Measurements from ENCODE around the gene ETV1. TPM values are rescaled to one million over a fixed set of nuclear protein-coding genes. Genes with fewer than 3 reads are reported as not detected.

The ETV1 gene
- total and polyA plus RNA-seq, 2 donors from 2014 or later, result 2.0 to 28.6 TPM

- no peaks in the 10 kb centered on the region for H3K9me3 ChIP-seq (ENCODE audit: control insufficient read depth in 2 of 3, insufficient read depth in 1 of 3, low read length in 3 of 3)
- H3K9ac ChIP-seq (ENCODE audit: low read length in 3 of 3), result no peak overlapping the region
- H3K36me3 ChIP-seq (ENCODE audit: control insufficient read depth in 2 of 3, insufficient read depth in 3 of 3, low read length in 3 of 3), result no peaks in the 10 kb centered on the region
- DNase-seq (no peak), FAIRE-seq (no peak)
- no peak for TF ChIP-seq CTCF (IDR thresholded peaks at IDR 0.05; ENCODE audit: borderline replicate concordance, extremely low read depth, insufficient read depth)
- no peak overlapping the region for H3K27ac ChIP-seq (ENCODE audit: low read depth in 2 of 2, low read length in 2 of 2)
- H3K4me1 ChIP-seq (ENCODE audit: control insufficient read depth in 2 of 3, insufficient read depth in 2 of 3, low read depth in 1 of 3, low read length in 3 of 3), result no peaks in the 10 kb centered on the region
- intact Hi-C loops (cut with DNase I), result no loop called here
- H3K27me3 ChIP-seq (ENCODE audit: control insufficient read depth, insufficient read depth, low read length), result no peaks in the 10 kb centered on the region
- no peak overlapping the region for H3K4me3 ChIP-seq (ENCODE audit: low read length in 3 of 3)
Observed at GRCh38 chr7:13849163-13849892, 140.1 kb downstream of the ETV1 start.

- intact Hi-C loops (cut with DNase I), result no loop called here
- TF ChIP-seq CTCF (IDR thresholded peaks at IDR 0.05; ENCODE audit: borderline replicate concordance, extremely low read depth, insufficient read depth), result no peak
- Histone ChIP-seq H3K9me3 (ENCODE audit: control insufficient read depth in 2 of 3, insufficient read depth in 1 of 3, low read length in 3 of 3) (no peaks in the 10 kb centered on the region), H3K27ac (ENCODE audit: low read depth in 2 of 2, low read length in 2 of 2) (no peak overlapping the region), H3K4me1 (ENCODE audit: control insufficient read depth in 2 of 3, insufficient read depth in 2 of 3, low read depth in 1 of 3, low read length in 3 of 3) (no peaks in the 10 kb centered on the region), H3K4me3 (ENCODE audit: low read length in 3 of 3) (no peak overlapping the region), H3K36me3 (ENCODE audit: control insufficient read depth in 2 of 3, insufficient read depth in 3 of 3, low read length in 3 of 3) (no peaks in the 10 kb centered on the region), H3K27me3 (ENCODE audit: control insufficient read depth, insufficient read depth, low read length) (no peaks in the 10 kb centered on the region), H3K9ac (ENCODE audit: low read length in 3 of 3) (no peak overlapping the region)
- FAIRE-seq (no peak), DNase-seq (peak in 1 of 5 donors; percentile 18)
Observed at GRCh38 chr7:13848681-13849131, 140.8 kb downstream of the ETV1 start.

- DNase-seq, result no peak
- Histone ChIP-seq H3K27me3 (ENCODE audit: control insufficient read depth, insufficient read depth, low read length) (no peaks in the 10 kb centered on the region), H3K4me1 (ENCODE audit: control insufficient read depth in 2 of 3, insufficient read depth in 2 of 3, low read depth in 1 of 3, low read length in 3 of 3) (no peaks in the 10 kb centered on the region), H3K27ac (ENCODE audit: low read depth in 2 of 2, low read length in 2 of 2) (no peak overlapping the region), H3K4me3 (ENCODE audit: low read length in 3 of 3) (no peak overlapping the region), H3K9me3 (ENCODE audit: control insufficient read depth in 2 of 3, insufficient read depth in 1 of 3, low read length in 3 of 3) (no peaks in the 10 kb centered on the region), H3K36me3 (ENCODE audit: control insufficient read depth in 2 of 3, insufficient read depth in 3 of 3, low read length in 3 of 3) (no peaks in the 10 kb centered on the region), H3K9ac (ENCODE audit: low read length in 3 of 3) (no peak overlapping the region)
- TF ChIP-seq CTCF (IDR thresholded peaks at IDR 0.05; ENCODE audit: borderline replicate concordance, extremely low read depth, insufficient read depth), result no peak
- no peak for FAIRE-seq
- intact Hi-C loops (cut with DNase I), result no loop called here
Observed at GRCh38 chr7:13846386-13846785, 143.1 kb downstream of the ETV1 start.
